ENCODE results near the gene ANO2.

ANO2 gene

DNA sequence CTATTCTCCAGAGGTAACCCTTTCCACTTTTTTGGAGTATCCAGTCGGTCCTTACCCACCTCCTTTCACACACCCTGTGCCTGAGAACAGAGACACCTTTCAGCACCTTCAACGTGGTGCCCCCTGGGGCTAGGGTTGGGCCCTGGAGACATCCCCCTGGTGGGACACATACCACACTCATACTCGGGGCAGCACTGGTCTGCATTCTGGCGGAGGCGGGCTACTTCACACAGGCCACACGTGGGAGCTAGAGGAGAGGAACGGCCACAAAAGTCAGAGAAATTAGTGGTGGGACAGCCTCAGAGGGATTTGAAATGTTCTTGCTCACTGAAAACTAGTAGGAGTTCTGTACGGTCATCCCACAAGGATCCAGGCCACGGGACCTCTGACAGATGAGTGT lies 39.8 kb upstream of the ANO2 start:
- TF ChIP-seq, protein P1, sequence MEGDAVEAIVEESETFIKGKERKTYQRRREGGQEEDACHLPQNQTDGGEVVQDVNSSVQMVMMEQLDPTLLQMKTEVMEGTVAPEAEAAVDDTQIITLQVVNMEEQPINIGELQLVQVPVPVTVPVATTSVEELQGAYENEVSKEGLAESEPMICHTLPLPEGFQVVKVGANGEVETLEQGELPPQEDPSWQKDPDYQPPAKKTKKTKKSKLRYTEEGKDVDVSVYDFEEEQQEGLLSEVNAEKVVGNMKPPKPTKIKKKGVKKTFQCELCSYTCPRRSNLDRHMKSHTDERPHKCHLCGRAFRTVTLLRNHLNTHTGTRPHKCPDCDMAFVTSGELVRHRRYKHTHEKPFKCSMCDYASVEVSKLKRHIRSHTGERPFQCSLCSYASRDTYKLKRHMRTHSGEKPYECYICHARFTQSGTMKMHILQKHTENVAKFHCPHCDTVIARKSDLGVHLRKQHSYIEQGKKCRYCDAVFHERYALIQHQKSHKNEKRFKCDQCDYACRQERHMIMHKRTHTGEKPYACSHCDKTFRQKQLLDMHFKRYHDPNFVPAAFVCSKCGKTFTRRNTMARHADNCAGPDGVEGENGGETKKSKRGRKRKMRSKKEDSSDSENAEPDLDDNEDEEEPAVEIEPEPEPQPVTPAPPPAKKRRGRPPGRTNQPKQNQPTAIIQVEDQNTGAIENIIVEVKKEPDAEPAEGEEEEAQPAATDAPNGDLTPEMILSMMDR (IDR thresholded peaks at IDR 0.05; ENCODE audit: low read depth, low read length, missing control alignments), result no peak
- in situ Hi-C loops (cut with HindIII; ENCODE audit: low sequenced_read_pairs), result no loop called here

GRCh38 chr12:5982106-5982505 lies 37.0 kb upstream of the ANO2 start:
- H3K4me3 ChIP-seq (ENCODE audit: low read depth, low read length), result no peak overlapping the region
- no peak for DNase-seq (ENCODE audit: low read depth)
- in situ Hi-C loops (cut with HindIII; ENCODE audit: low sequenced_read_pairs), result no loop called here
- TF ChIP-seq, protein P1 (IDR thresholded peaks at IDR 0.05; ENCODE audit: low read depth, low read length, missing control alignments), result no peak

More for the DNA sequence above, 39.8 kb upstream of the ANO2 start:
- no peak for DNase-seq (ENCODE audit: low read depth)
- no peak overlapping the region for H3K4me3 ChIP-seq (ENCODE audit: low read depth, low read length)

- in situ Hi-C loops (cut with HindIII; ENCODE audit: low sequenced_read_pairs), result no loop called here
- TF ChIP-seq, protein P1 (IDR thresholded peaks at IDR 0.05; ENCODE audit: low read depth, low read length, missing control alignments), result no peak
- no peak overlapping the region for H3K4me3 ChIP-seq (ENCODE audit: low read depth, low read length)
- DNase-seq (ENCODE audit: low read depth), result no peak
These were observed 32.5 kb upstream of the ANO2 start for GRCh38 chr12:5977556-5977955.

DNA sequence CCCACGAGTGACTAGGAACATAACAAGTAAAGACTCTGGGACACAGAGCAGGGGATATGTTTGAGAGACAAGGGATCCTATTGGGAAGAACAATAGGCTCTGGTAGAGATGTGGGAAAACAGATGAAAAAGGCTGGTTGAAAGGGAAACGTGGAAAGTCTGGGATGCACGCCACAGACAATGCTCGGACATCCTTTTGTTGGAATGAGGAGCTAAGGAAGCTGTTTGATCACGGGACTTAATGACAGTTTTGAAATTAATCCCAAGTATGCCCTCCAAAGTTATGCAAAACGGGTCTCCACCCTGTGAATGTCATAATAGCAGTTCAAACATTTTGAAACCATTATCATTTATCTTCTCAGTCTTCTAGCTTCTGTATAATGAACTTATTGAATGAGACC lies 31.7 kb upstream of the ANO2 start:
- DNase-seq (ENCODE audit: low read depth), result no peak
- in situ Hi-C loops (cut with HindIII; ENCODE audit: low sequenced_read_pairs), result no loop called here
- TF ChIP-seq, protein P1 (IDR thresholded peaks at IDR 0.05; ENCODE audit: low read depth, low read length, missing control alignments), result no peak
- no peak overlapping the region for H3K4me3 ChIP-seq (ENCODE audit: low read depth, low read length)

GRCh38 chr12:5976196-5976595 lies 31.1 kb upstream of the ANO2 start:
- in situ Hi-C loops (cut with HindIII; ENCODE audit: low sequenced_read_pairs), result no loop called here

GRCh38 chr12:5973461-5974115 lies 28.5 kb upstream of the ANO2 start:
- no peak overlapping the region for H3K4me3 ChIP-seq (ENCODE audit: low read depth, low read length)
- no peak for DNase-seq (ENCODE audit: low read depth)
- TF ChIP-seq, protein P1 (IDR thresholded peaks at IDR 0.05; ENCODE audit: low read depth, low read length, missing control alignments), result no peak
- in situ Hi-C loops (cut with HindIII; ENCODE audit: low sequenced_read_pairs), result no loop called here

More at GRCh38 chr12:5976196-5976595, 31.1 kb upstream of the ANO2 start:
- no peak for DNase-seq (ENCODE audit: low read depth)
- no peak overlapping the region for H3K4me3 ChIP-seq (ENCODE audit: low read depth, low read length)
- TF ChIP-seq, protein P1 (IDR thresholded peaks at IDR 0.05; ENCODE audit: low read depth, low read length, missing control alignments), result no peak

Data from astrocyte of the cerebellum (primary cell).